IMR-90 (cell line): ENCODE data around the gene HFE. TPM values are rescaled to one million over a fixed set of nuclear protein-coding genes. Genes with fewer than 3 reads are reported as not detected.

ENCODE experiments used
- ATAC-seq: fragments of 200-7000 bp; cut with Tn5 transposase; 2 replicates; pipeline ENCODE4 v1.9.1; 2020; ENCODE audit warnings: low read depth, mild to moderate bottlenecking, moderate library complexity
- BruUV-seq: library from RNA; stranded (reverse); fragments of 400-500 nt; replicated peaks from 2 replicates; lab custom pipeline; 2021; lab: Mats Ljungman, UMichigan
- CTCF ChIA-PET: fragments of 300-600 bp; formaldehyde crosslinking; extraction: SDS; loops from one replicate; lab custom pipeline; 2021; ENCODE audit warnings: antibody characterized with exemption; lab: Yijun Ruan, JAX
- POLR2A ChIA-PET: fragments of 300-600 bp; sonication (Branson Sonifier 250); formaldehyde crosslinking; loops from one replicate; lab custom pipeline; 2022; ENCODE audit warnings: antibody characterized with exemption; ENCODE audit not compliant: unreplicated experiment; lab: Charles Lee
- DNase-seq: peaks from one replicate; pipeline ENCODE4 v3.0.0; 2013
- H2AFZ ChIP-seq: replicated peaks from 2 replicates; pipeline ENCODE3; 2013; ENCODE audit warnings: low read length, mild to moderate bottlenecking; ENCODE audit not compliant: poor library complexity
- H2AK5ac ChIP-seq: 2 replicates; pipeline ENCODE4 v1.6.1; 2013; ENCODE audit warnings: low read depth, low read length, inconsistent platforms
- H2AK9ac ChIP-seq: replicated peaks from 2 replicates; pipeline ENCODE3; 2013; ENCODE audit warnings: mild to moderate bottlenecking, low read depth, low read length, moderate library complexity; ENCODE audit not compliant: poor library complexity
- H2BK120ac ChIP-seq: 2 replicates; pipeline ENCODE4 v1.6.1; 2013; ENCODE audit warnings: low read depth, low read length, inconsistent platforms
- H2BK15ac ChIP-seq: 3 replicates; pipeline ENCODE4 v1.6.1; 2013; ENCODE audit warnings: low read depth, low read length, inconsistent platforms
- H2BK20ac ChIP-seq: 2 replicates; pipeline ENCODE4 v1.6.1; 2013; ENCODE audit warnings: low read depth, mild to moderate bottlenecking, inconsistent platforms, low read length, moderate library complexity
- H2BK5ac ChIP-seq: 2 replicates; pipeline ENCODE4 v1.6.1; 2013; ENCODE audit warnings: mild to moderate bottlenecking, low read depth, low read length, inconsistent platforms; ENCODE audit not compliant: poor library complexity, severe bottlenecking
- H3K14ac ChIP-seq: replicated peaks from 2 replicates; pipeline ENCODE4 v1.6.1; 2013; ENCODE audit warnings: low read depth, low read length, inconsistent platforms
- H3K18ac ChIP-seq: 2 replicates; pipeline ENCODE4 v1.6.1; 2013; ENCODE audit warnings: low read depth, low read length, control low read depth
- H3K23ac ChIP-seq: 2 replicates; pipeline ENCODE4 v1.6.1; 2013; ENCODE audit warnings: low read depth, low read length, inconsistent platforms
- H3K27ac ChIP-seq: 2 replicates; pipeline ENCODE4 v1.5.1; 2013; ENCODE audit warnings: mild to moderate bottlenecking, control low read depth, low read length; ENCODE audit not compliant: insufficient read depth
- H3K27me3 ChIP-seq: 2 replicates; pipeline ENCODE4 v1.6.1; 2013; ENCODE audit warnings: low read length; ENCODE audit not compliant: control insufficient read depth, insufficient read depth
- H3K36me3 ChIP-seq: 2 replicates; pipeline ENCODE4 v1.6.1; 2013; ENCODE audit warnings: low read length, mixed read lengths; ENCODE audit not compliant: control insufficient read depth, insufficient read depth
- H3K4ac ChIP-seq: 2 replicates; pipeline ENCODE4 v1.6.1; 2013; ENCODE audit warnings: low read depth, low read length, inconsistent platforms
- H3K4me1 ChIP-seq: 2 replicates; pipeline ENCODE4 v1.6.1; 2013; ENCODE audit warnings: low read length, mixed read lengths; ENCODE audit not compliant: control insufficient read depth, insufficient read depth
- H3K4me2 ChIP-seq: 2 replicates; pipeline ENCODE4 v1.6.1; 2013; ENCODE audit warnings: low read depth, mild to moderate bottlenecking, control low read depth, low read length, moderate library complexity
- H3K4me3 ChIP-seq: 2 replicates; pipeline ENCODE4 v1.5.1; 2013; ENCODE audit warnings: low read depth, mild to moderate bottlenecking, control low read depth, low read length, moderate library complexity; ENCODE audit not compliant: insufficient read depth
- H3K56ac ChIP-seq: 2 replicates; pipeline ENCODE4 v1.6.1; 2013; ENCODE audit warnings: low read length, inconsistent platforms; ENCODE audit not compliant: insufficient read depth; ENCODE audit errors: extremely low read depth
- H3K79me1 ChIP-seq, 2 experiments: 2 replicates each; pipeline ENCODE4 v1.6.1; 2013; ENCODE audit warnings: low read length in 2 of 2, inconsistent platforms in 1 of 2, low read depth in 1 of 2
- H3K9ac ChIP-seq: 2 replicates; pipeline ENCODE4 v1.6.1; 2013; ENCODE audit warnings: low read depth, low read length, control low read depth
- H3K9me1 ChIP-seq: 2 replicates; pipeline ENCODE4 v1.6.1; 2013; ENCODE audit warnings: low read length, inconsistent platforms; ENCODE audit not compliant: insufficient read depth
- H3K9me3 ChIP-seq: 2 replicates; pipeline ENCODE4 v1.6.1; 2013; ENCODE audit warnings: low read length; ENCODE audit not compliant: control insufficient read depth, insufficient read depth
- H4K20me1 ChIP-seq: 2 replicates; pipeline ENCODE4 v1.6.1; 2013; ENCODE audit warnings: low read length, inconsistent platforms; ENCODE audit not compliant: insufficient read depth
- H4K5ac ChIP-seq: 2 replicates; pipeline ENCODE4 v1.6.1; 2013; ENCODE audit warnings: mild to moderate bottlenecking, low read depth, low read length, control low read depth
- H4K8ac ChIP-seq, 2 experiments: 2 replicates each; pipeline ENCODE4 v1.6.1; 2013; ENCODE audit warnings: low read depth in 2 of 2, low read length in 2 of 2, control low read depth in 1 of 2, inconsistent platforms in 1 of 2
- H4K91ac ChIP-seq: 2 replicates; pipeline ENCODE4 v1.6.1; 2013; ENCODE audit warnings: low read depth, low read length, inconsistent platforms; ENCODE audit not compliant: insufficient read depth
- MAZ ChIP-seq: IDR thresholded peaks from 2 replicates; pipeline ENCODE4 v1.6.1; 2012; ENCODE audit warnings: low read depth, mild to moderate bottlenecking, low read length, improper control_type of control experiment, moderate library complexity, borderline replicate concordance
- NFE2L2 ChIP-seq: fragments of 150-350 bp; IDR thresholded peaks from 2 replicates; pipeline ENCODE4 v1.6.1; 2016; ENCODE audit warnings: low read depth, mild to moderate bottlenecking, low read length
- POLR2A ChIP-seq: IDR thresholded peaks from 2 replicates; pipeline ENCODE4 v1.6.1; 2012; ENCODE audit warnings: mild to moderate bottlenecking, low read depth, low read length
- RAD21 ChIP-seq: IDR thresholded peaks from 2 replicates; pipeline ENCODE4 v1.6.1; 2012; ENCODE audit warnings: low read length, improper control_type of control experiment
- WGBS, 2 experiments: methylation state at CpG; one replicate each; pipeline versions ENCODE4 v1.1.5 to v1.1.7; 2013; ENCODE audit warnings: missing lambda C conversion rate in 2 of 2; ENCODE audit not compliant: insufficient read length in 1 of 2; ENCODE audit errors: extremely low coverage in 2 of 2; 5-methylcytosine and 5-hydroxymethylcytosine counted together
- dilution Hi-C: fragments of 300-500 bp; cut with HindIII; formaldehyde crosslinking; loops from one replicate; pipeline ENCODE4 v1.14.3; 2018; ENCODE audit warnings: low sequenced_read_pairs; ENCODE audit not compliant: unreplicated experiment
- in situ Hi-C: fragments of 300-500 bp; cut with MboI; formaldehyde crosslinking; loops from 3 replicates; pipeline ENCODE4 v1.14.3; 2019; ENCODE audit warnings: low sequenced_read_pairs, inconsistent platforms, mixed read lengths
- intact Hi-C: fragments of 100-400 bp; cut with micrococcal nuclease; formaldehyde crosslinking; loops from 2 replicates; pipeline ENCODE4 v1.10.0; 2022
- polyA plus RNA-seq, 3 experiments: library from polyadenylated mRNA; depleted of rRNA; stranded (reverse); fragments of >200 nt; gene quantifications; 2 replicates each; pipeline ENCODE4 v1.2.3, GENCODE V29; 2012; ENCODE audit warnings: low replicate concordance in 1 of 3
- total RNA-seq: library from RNA; depleted of rRNA; stranded (reverse); fragments of >200 nt; gene quantifications from 2 replicates; pipeline ENCODE4 v1.2.3, GENCODE V29; 2012

HFE gene
- total and polyA plus RNA-seq, 2 of the 4 experiments (the other 2 are of a cell fraction), result 14.9 to 15.7 TPM

DNA sequence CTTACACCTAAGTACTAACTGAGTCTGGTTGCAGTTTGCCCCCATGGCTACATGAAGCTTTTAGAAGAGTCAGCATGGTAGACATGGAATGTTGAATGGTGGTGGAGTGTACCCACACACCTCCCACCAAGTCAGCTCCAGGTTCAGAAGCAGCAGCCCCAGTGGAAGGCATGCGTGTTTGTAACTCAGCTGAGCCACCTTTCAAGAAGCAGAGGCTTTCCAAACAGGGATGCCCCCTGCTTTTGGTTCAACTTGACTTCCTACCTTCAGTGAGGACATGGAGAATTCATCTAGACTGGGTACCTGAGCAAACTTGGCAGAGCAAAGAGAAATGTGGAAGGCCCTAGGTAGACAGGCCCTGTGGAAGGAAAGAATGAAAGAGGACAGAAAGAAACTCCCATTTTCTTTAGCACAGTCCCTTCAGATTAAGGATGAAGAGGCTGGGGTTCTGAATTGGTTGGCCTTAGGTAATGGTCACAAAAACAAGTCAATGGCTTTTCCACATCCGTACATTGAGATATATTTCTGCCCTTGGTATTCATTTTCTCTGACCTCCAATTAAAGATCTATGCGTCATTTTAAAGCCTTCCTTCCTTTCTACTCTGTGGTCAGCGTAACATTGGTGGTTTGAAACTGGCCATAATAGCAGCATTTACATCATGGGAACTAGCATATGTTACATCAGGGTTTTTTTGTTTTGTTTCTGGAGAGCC lies 53.2 kb downstream of the HFE start:
- POLR2A ChIA-PET, result no interaction called here
- intact Hi-C loops, result no loop called here

More for the DNA sequence above, 53.2 kb downstream of the HFE start:
- no peak overlapping the region for H3K4me2 ChIP-seq
- no peak overlapping the region for H3K56ac ChIP-seq
- CTCF ChIA-PET, result no interaction called here
- H3K27me3 ChIP-seq, result no peaks in the 10 kb centered on the region
- 63% methylated on average over 2 of the region's 4 CpGs; no CpG with 5 or more reads in 1 of the 2 experiments for WGBS, 2 experiments
- H2AK5ac ChIP-seq, result no peak overlapping the region
- H3K14ac ChIP-seq, result no peak overlapping the region
- no TSS peak for BruUV-seq
- H3K9ac ChIP-seq, result no peak overlapping the region
- no peak overlapping the region for H2AFZ ChIP-seq
- no peak overlapping the region; the same call in 1 of the 2 replicates for H3K23ac ChIP-seq
- H4K20me1 ChIP-seq, result 0 out of 2 replicates have a peak, but pooled peaks cover 3% of the 10 kb centered on the region
- no peaks in the 10 kb centered on the region for H3K4me1 ChIP-seq
- H4K91ac ChIP-seq, result no peak overlapping the region
- no peak overlapping the region for H4K8ac ChIP-seq
- H2BK5ac ChIP-seq, result no peak overlapping the region
- no peak overlapping the region for H2BK20ac ChIP-seq
- H3K9me3 ChIP-seq, result no peaks in the 10 kb centered on the region
- no peaks in the 10 kb centered on the region for H3K79me1 ChIP-seq
- no peak overlapping the region for H2BK120ac ChIP-seq
- TF ChIP-seq MAZ, result no peak
- no peak for TF ChIP-seq NFE2L2
- no peak for TF ChIP-seq POLR2A
- TF ChIP-seq RAD21, result no peak
- H3K9me1 ChIP-seq, result no peaks in the 10 kb centered on the region; the same call in 1 of the 2 replicates
- dilution Hi-C loops, result no loop called here
- no peak overlapping the region for H3K4me3 ChIP-seq
- no peak overlapping the region for H3K4ac ChIP-seq
- in situ Hi-C loops, result no loop called here
- no peak overlapping the region for H2AK9ac ChIP-seq
- H3K36me3 ChIP-seq, result peaks cover 11% of the 10 kb centered on the region
- ATAC-seq (no peak), DNase-seq (no peak)
- no peak overlapping the region for H2BK15ac ChIP-seq
- H3K18ac ChIP-seq, result no peak overlapping the region
- no peak overlapping the region for H4K5ac ChIP-seq
- H3K27ac ChIP-seq, result no peak overlapping the region
